ENCODE data around the gene ALKBH2. TPM values are rescaled to one million over a fixed set of nuclear protein-coding genes. Genes with fewer than 3 reads are reported as not detected.

Gene ALKBH2
- polyA plus RNA-seq, 3 donors: 28.1 to 34.3 (median 31.2) TPM

DNA sequence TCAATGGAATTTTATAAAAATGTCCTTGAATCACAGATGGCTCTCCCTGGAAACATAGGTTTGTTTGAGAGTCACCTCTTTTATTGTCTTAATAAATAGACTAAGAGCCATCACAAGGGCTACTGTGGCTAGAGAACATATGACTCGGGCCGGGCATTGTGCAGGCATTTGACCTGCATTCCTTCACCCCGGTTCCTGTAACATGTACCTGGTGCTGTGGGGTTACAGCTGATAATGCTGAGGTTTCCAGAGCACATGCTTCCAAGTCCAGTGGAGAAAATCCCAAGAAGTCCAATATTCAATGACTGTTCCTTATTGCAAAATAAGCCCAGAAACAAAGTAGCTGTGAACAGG lies 22.1 kb upstream of the ALKBH2 start:
- DNase-seq (ENCODE audit: low read depth in 3 of 3, low spot score in 2 of 3): no peak

- no peak for DNase-seq (ENCODE audit: low read depth in 3 of 3, low spot score in 2 of 3)
Observed at GRCh38 chr12:109114644-109115043, 21.4 kb upstream of the ALKBH2 start.

DNA sequence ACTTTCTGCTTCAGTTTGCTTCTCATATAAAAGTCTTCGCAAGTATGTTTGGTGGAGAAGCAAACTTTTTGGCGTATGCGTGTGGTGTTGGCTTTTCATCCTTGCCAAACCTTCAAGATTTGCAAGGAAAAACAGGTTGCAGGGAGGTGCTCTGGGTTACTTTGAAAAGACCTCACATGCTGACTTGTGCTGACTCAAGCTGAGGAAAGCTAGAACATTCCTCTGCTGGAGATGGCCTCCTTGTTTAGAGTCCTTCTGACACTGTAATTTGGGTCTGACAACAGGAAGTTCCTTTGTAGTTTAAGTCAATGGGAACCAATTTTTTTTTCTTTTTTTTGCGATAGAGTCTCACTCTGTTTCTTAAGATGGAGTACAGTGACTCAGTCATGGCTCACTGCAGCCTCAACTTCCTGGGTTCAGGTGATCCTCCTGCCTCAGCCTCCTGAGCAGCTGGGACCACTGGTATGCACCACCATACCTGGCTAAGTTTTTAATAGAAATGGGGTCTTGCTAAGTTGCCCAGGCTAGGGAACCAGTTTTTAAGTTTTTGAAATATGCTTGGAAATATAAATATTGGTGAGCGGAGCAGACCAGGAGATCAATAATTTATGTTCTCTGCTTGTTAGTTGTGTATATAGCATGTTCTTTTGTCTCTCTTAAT lies 20.5 kb upstream of the ALKBH2 start:
- DNase-seq (ENCODE audit: low read depth in 3 of 3, low spot score in 2 of 3): no peak

GRCh38 chr12:109112720-109113465 lies 19.6 kb upstream of the ALKBH2 start:
- no peak for DNase-seq (ENCODE audit: low read depth in 3 of 3, low spot score in 2 of 3)

- no peak for DNase-seq (ENCODE audit: low read depth in 3 of 3, low spot score in 2 of 3)
Observed at GRCh38 chr12:109110988-109111495, 17.8 kb upstream of the ALKBH2 start.

DNA sequence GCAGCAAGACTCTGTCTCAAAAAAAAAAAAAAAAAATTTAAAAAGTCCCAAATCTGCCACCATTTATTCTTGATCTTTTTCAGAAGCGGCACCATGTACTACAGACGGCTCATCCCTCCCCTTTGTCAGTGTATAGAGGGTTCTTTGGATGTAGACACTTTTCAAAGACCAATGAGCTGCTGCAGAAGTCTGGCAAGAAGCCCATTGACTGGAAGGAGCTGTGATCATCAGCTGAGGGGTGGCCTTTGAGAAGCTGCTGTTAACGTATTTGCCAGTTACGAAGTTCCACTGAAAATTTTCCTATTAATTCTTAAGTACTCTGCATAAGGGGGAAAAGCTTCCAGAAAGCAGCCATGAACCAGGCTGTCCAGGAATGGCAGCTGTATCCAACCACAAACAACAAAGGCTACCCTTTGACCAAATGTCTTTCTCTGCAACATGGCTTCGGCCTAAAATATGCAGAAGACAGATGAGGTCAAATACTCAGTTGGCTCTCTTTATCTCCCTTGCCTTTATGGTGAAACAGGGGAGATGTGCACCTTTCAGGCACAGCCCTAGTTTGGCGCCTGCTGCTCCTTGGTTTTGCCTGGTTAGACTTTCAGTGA lies 16.6 kb upstream of the ALKBH2 start:
- DNase-seq (ENCODE audit: low read depth in 3 of 3, low spot score in 2 of 3): no peak

DNA sequence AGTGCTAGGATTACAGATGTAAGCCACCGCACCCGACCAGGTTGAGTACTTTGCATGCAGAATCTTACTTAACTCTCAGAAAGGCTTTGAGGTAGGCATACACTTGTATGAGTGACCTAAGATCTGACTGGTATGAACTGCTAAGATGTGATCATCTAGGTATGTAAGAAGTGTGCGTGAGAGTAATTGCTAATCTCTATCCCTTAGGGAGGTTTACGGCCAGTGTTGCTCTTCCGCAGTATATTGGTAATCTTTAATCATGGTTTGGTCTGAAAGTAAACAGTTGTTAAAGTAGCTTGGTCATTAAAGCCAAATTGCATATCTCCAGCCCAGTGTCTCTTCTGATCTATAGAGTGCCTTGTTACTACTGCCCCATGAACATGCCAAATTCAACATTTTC lies 11.9 kb upstream of the ALKBH2 start:
- no peak for DNase-seq (ENCODE audit: low read depth in 3 of 3, low spot score in 2 of 3)

- DNase-seq (ENCODE audit: low read depth in 3 of 3, low spot score in 2 of 3): no peak
Observed at GRCh38 chr12:109102491-109102890, 9.2 kb upstream of the ALKBH2 start.

DNA sequence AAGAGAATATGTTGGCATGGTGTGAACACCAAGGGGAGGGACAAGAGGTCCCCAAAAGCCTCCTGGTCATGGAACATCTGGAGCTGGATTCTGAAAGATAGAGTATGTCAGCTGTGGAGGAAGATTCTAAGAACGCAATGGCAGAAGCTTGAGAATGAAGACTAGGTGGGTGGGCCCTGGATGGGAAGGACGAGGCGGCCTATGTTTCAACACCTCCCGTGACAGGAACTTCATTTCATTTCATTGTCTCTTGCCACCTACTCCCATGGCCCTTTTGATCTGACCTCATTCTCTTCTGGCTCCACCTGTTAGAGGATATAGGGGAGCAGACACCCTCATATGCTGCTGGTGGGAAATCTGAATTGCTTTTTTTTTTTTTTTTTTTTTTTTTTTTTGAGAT lies 7.5 kb upstream of the ALKBH2 start:
- DNase-seq (ENCODE audit: low read depth in 3 of 3, low spot score in 2 of 3): no peak

DNA sequence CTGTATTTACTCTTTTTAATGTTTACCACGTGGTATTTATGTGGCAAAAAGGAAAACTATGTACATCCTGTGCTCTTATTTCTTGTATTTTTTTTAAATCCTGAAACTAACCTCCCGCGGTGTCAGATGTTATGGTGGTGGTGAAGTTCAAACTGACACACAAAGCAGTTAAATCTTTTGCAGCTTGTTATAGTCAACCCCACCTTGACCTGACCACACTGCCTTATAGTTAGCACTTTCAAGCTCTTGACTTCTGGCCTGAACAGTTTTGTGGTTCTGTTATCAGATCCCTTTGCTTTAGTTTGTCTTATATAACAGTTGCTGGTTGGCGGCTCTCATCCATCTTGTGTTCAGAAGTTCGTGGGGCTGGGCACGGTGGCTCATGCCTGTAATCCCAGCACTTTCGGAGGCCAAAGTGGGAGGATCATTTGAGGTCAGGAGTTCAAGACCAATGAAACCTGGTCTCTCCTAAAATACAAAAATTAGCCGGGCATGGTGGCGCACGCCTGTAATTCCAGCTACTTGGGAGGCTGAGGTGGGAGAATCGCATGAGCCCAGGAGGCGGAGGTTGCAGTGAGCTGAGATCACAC lies 6.3 kb upstream of the ALKBH2 start:
- DNase-seq (ENCODE audit: low read depth in 3 of 3, low spot score in 2 of 3): no peak

- DNase-seq (ENCODE audit: low read depth in 3 of 3, low spot score in 2 of 3): no peak
Observed at GRCh38 chr12:109098651-109099050, 5.4 kb upstream of the ALKBH2 start.

- peak in 1 of 3 donors; percentile 73 for DNase-seq (ENCODE audit: low read depth in 3 of 3, low spot score in 2 of 3)
Observed at GRCh38 chr12:109098183-109098604, 4.9 kb upstream of the ALKBH2 start.

- DNase-seq (ENCODE audit: low read depth in 3 of 3, low spot score in 2 of 3): peak in 2 of 3 donors; percentile 86 to 96
Observed at GRCh38 chr12:109097435-109098182, 4.3 kb upstream of the ALKBH2 start, which contains the start of gene UNG. TSS of gene UNG (plus strand) at chr12:109097597. CDS start at chr12:109097680, 83 bp downstream.

- no peak for DNase-seq (ENCODE audit: low read depth in 3 of 3, low spot score in 2 of 3)
Observed at GRCh38 chr12:109097140-109097434, 3.8 kb upstream of the ALKBH2 start.

GRCh38 chr12:109092497-109093021 lies 713 bp downstream of the ALKBH2 start:
- no peak for DNase-seq (ENCODE audit: low read depth in 3 of 3, low spot score in 2 of 3)

DNA sequence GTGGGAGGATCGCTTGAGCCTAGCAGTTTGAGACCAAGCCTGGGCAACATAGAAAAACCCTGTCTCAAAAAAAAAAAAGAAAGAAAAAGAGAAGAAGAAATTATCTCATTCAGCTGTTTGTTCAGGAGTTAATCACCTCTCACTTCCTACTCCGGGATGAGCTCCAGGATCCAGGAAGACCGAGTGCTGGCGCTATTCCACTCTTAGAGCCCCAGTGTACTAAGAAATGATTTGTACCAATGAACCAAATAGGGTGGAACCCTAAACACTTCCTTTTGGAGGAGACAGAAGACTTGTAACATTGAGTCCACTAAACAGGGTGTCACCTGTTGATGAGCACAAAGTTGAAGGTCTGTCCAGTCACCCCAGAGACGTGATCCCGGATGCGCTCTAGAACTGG lies 3.6 kb downstream of the ALKBH2 start:
- no peak for DNase-seq (ENCODE audit: low read depth in 3 of 3, low spot score in 2 of 3)

DNA sequence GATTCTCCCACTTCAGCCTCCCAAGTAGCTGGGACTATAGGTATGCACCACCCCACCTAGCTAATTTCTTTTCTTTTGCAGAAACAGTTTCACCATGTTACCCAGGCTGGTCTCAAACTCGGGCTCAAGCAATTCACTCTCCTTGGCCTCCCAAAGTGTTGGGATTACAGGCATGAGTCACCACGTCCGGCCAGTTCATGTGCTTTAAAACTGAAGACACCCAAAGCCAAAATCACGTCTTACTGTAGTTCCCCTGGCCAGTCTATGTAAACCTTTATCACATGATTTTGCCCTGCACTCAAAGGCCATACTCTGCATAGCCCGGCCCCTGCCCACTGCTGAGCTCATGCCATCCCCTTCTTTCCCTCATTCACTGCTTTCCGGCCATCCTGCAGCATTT lies 4.5 kb downstream of the ALKBH2 start:
- DNase-seq (ENCODE audit: low read depth in 3 of 3, low spot score in 2 of 3): no peak

- DNase-seq (ENCODE audit: low read depth in 3 of 3, low spot score in 2 of 3): no peak
Observed at GRCh38 chr12:109087250-109087649, 6.0 kb downstream of the ALKBH2 start.

DNA sequence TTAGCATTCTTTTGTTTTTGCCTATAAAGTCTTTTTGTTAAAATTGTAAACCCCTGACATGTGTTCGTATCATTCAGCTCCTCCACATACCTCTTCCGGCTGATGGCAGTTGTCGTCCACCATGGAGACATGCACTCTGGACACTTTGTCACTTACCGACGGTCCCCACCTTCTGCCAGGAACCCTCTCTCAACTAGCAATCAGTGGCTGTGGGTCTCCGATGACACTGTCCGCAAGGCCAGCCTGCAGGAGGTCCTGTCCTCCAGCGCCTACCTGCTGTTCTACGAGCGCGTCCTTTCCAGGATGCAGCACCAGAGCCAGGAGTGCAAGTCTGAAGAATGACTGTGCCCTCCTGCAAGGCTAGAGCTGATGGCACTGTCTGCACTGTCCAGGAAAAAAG lies 7.7 kb downstream of the ALKBH2 start:
- no peak for DNase-seq (ENCODE audit: low read depth in 3 of 3, low spot score in 2 of 3)

GRCh38 chr12:109084425-109084824 lies 8.8 kb downstream of the ALKBH2 start:
- DNase-seq (ENCODE audit: low read depth in 3 of 3, low spot score in 2 of 3): no peak

- DNase-seq (ENCODE audit: low read depth in 3 of 3, low spot score in 2 of 3): no peak
Observed at GRCh38 chr12:109082751-109083150, 10.5 kb downstream of the ALKBH2 start.

Measured in right renal cortex interstitium (tissue), 3 donors.